ENCODE results near the gene BCL2.

The BCL2 gene

DNA sequence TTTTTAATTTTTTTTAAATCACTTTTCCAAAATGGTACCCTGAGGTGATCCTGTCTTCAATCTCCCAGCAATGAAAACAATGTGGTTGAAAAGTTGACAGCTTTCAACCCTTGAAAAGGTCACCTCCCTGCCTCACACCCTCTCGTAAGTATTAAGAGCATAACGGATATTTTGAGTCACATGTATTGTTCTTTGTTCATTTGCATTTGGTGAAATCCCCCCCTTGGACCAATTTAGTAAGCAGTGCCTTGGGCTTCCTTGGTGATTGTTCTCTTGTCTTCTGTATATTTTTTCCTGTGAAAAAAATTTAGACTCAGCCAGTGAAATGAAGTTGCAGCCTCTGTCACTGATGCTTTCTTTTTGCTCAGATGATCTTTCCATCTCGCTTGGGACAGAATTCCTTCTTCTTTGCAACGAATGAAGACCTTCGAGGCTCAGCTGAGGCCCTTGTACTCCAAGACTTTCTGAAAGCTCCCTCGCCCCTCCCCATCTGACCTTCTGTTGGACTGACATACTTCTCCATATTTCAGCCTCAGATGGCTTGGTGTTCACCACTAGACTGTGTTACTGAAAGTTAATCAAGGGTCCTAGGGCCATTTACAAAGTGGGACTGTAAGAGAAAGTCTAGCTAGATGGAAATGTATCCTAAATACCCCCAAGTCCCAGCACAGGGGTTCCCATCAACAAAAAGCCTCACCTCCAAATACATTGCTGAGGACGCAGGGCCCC, 158.4 kb downstream of the BCL2 start:
- Histone ChIP-seq H3K79me2 (ENCODE audit: insufficient read depth, low read depth) (peaks cover 33% of the 10 kb centered on the region; the same call in 1 of the 2 replicates), H3K27me3 (ENCODE audit: insufficient read depth, low read depth) (no peaks in the 10 kb centered on the region), H4K20me1 (ENCODE audit: insufficient read depth) (no peaks in the 10 kb centered on the region), H2AFZ (ENCODE audit: low read depth) (peak overlapping the region; percentile 15; the same call in 1 of the 2 replicates), H3K27ac (peak overlapping the region; percentile 94), H3K9ac (peak overlapping the region; percentile 67), H3K4me2 (peak overlapping the region; percentile 98), H3K36me3 (ENCODE audit: insufficient read depth) (no peaks in the 10 kb centered on the region), H3K4me3 (IDR thresholded peaks at IDR 0.05; ENCODE audit: insufficient read depth, low read depth, low read length) (peak overlapping the region; percentile 12), H3K4me1 (ENCODE audit: low read depth, poor library complexity, severe bottlenecking) (peaks cover 86% of the 10 kb centered on the region)
- TF ChIP-seq CTCF (conservative IDR thresholded peaks at IDR 0.05; ENCODE audit: low read depth, low read length): peak; percentile 27; the same call in 1 of the 2 replicates

GRCh38 chr18:63160172-63160995, 159.2 kb downstream of the BCL2 start:
- no peaks in the 10 kb centered on the region for H4K20me1 ChIP-seq (ENCODE audit: insufficient read depth)
- peak overlapping the region; percentile 94 for H3K27ac ChIP-seq
- peaks cover 33% of the 10 kb centered on the region; the same call in 1 of the 2 replicates for H3K79me2 ChIP-seq (ENCODE audit: insufficient read depth, low read depth)
- H2AFZ ChIP-seq (ENCODE audit: low read depth): no peak overlapping the region
- TF ChIP-seq CTCF (conservative IDR thresholded peaks at IDR 0.05; ENCODE audit: low read depth, low read length): no peak
- H3K4me3 ChIP-seq (IDR thresholded peaks at IDR 0.05; ENCODE audit: insufficient read depth, low read depth, low read length): peak overlapping the region; percentile 3
- H3K4me2 ChIP-seq: peak overlapping the region; percentile 98
- H3K36me3 ChIP-seq (ENCODE audit: insufficient read depth): no peaks in the 10 kb centered on the region
- peaks cover 94% of the 10 kb centered on the region for H3K4me1 ChIP-seq (ENCODE audit: low read depth, poor library complexity, severe bottlenecking)
- peak overlapping the region; percentile 67; the same call in 1 of the 2 replicates for H3K9ac ChIP-seq
- H3K27me3 ChIP-seq (ENCODE audit: insufficient read depth, low read depth): no peaks in the 10 kb centered on the region

DNA sequence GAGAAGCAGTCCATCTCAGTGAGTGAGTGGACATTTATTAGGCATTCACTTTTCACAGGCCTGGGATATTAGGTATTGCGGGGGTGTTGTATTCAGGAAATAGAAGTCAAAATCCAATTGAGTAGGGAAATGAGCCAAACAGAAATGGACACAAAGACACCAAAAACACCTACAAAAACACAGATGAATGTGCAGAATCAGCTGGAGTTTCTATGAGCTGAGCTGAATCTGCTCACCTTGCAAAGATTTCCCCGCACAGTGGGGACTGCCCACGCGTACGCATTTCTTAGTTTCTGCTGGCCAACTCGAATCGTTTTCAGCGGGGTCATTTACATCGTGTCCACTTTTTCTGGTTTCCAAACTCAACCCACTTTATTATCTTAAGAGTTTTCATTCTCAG, 160.0 kb downstream of the BCL2 start:
- H2AFZ ChIP-seq (ENCODE audit: low read depth): no peak overlapping the region
- no peaks in the 10 kb centered on the region for H4K20me1 ChIP-seq (ENCODE audit: insufficient read depth)
- H3K4me1 ChIP-seq (ENCODE audit: low read depth, poor library complexity, severe bottlenecking): peaks cover 99% of the 10 kb centered on the region
- H3K36me3 ChIP-seq (ENCODE audit: insufficient read depth): no peaks in the 10 kb centered on the region
- H3K9ac ChIP-seq: peak overlapping the region; percentile 67
- H3K27me3 ChIP-seq (ENCODE audit: insufficient read depth, low read depth): no peaks in the 10 kb centered on the region
- TF ChIP-seq CTCF (conservative IDR thresholded peaks at IDR 0.05; ENCODE audit: low read depth, low read length): no peak
- peak overlapping the region; percentile 94 for H3K27ac ChIP-seq
- peak overlapping the region; percentile 98 for H3K4me2 ChIP-seq
- no peak overlapping the region for H3K4me3 ChIP-seq (IDR thresholded peaks at IDR 0.05; ENCODE audit: insufficient read depth, low read depth, low read length)
- peaks cover 40% of the 10 kb centered on the region; the same call in 1 of the 2 replicates for H3K79me2 ChIP-seq (ENCODE audit: insufficient read depth, low read depth)

GRCh38 chr18:63158676-63159291, 160.8 kb downstream of the BCL2 start:
- TF ChIP-seq CTCF (conservative IDR thresholded peaks at IDR 0.05; ENCODE audit: low read depth, low read length): peak; percentile 54
- H3K4me1 ChIP-seq (ENCODE audit: low read depth, poor library complexity, severe bottlenecking): peaks cover 93% of the 10 kb centered on the region
- H4K20me1 ChIP-seq (ENCODE audit: insufficient read depth): no peaks in the 10 kb centered on the region
- H2AFZ ChIP-seq (ENCODE audit: low read depth): no peak overlapping the region
- H3K4me3 ChIP-seq (IDR thresholded peaks at IDR 0.05; ENCODE audit: insufficient read depth, low read depth, low read length): no peak overlapping the region
- H3K27me3 ChIP-seq (ENCODE audit: insufficient read depth, low read depth): no peaks in the 10 kb centered on the region
- peak overlapping the region; percentile 98 for H3K4me2 ChIP-seq
- no peaks in the 10 kb centered on the region for H3K36me3 ChIP-seq (ENCODE audit: insufficient read depth)
- H3K27ac ChIP-seq: peak overlapping the region; percentile 94
- peaks cover 33% of the 10 kb centered on the region; the same call in 1 of the 2 replicates for H3K79me2 ChIP-seq (ENCODE audit: insufficient read depth, low read depth)
- H3K9ac ChIP-seq: peak overlapping the region; percentile 67

Data from KMS-11 (cell line).